Measurements from ENCODE around the gene AMMECR1. TPM values are rescaled to one million over a fixed set of nuclear protein-coding genes. Genes with fewer than 3 reads are reported as not detected.
A peak's percentile ranks its signal among the peaks of the same experiment; 100 is the strongest.

The AMMECR1 gene
- total and polyA plus RNA-seq, 2 of the 4 experiments (the other 2 are of a cell fraction) = 7.0 to 11.3 TPM

DNA sequence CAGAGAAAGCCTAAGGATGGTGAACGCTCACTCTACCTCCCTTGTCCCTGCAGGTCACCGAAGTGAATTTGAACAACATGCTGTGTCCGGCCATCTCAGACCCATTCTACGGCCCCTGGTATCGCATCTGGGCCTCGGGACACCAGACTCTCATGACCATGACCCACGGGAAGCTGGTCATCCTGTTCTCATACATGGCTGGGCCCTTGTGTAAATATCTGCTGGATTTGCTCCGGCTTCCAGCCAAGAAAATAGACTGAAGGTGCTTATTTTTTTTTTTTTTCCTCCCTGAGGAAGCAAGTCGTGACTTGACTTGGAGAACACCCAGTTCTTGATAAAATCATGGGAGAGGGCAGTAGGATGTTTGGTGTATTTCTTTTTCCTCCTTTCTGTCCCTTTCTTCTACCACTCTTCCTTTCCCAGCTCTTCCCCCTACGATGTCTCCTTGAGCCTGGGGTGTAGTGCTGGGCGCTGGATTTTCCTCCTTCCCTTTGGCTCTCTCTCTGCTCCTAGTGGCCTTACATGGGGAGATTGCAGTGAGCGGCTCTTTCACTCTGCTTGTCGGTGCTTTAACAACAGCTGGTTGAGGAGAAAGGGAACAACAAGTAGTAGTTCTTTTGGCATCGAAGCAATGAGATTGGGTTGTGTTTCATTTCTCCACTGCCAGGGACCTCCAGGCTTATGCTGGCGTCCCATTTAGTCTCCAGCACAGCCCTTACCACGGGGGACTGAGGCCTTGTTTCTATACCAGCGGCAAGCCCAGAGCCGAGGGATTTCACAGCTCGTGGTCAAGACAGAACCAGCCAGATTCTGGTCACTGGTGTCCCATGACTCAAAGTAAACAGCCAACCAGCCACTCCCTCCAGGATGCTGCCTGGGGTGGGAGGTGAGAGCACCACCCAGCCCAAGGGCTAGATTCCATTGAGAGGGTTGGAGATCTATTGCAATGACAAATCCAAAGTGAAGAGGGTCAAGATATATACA, 144.4 kb downstream of the AMMECR1 start:
- DNase-seq = peak; percentile 23
- Histone ChIP-seq H3K14ac (replicated peaks; ENCODE audit: low read depth, low read length) (no peak overlapping the region; the same call in 1 of the 2 replicates), H2AFZ (replicated peaks; ENCODE audit: low read length, poor library complexity) (no peak overlapping the region), H2BK120ac (ENCODE audit: low read depth, low read length) (no peak overlapping the region), H3K4me3 (ENCODE audit: insufficient read depth, low read depth, low read length) (no peak overlapping the region), H3K9me1 (ENCODE audit: insufficient read depth, low read length) (peaks cover 9% of the 10 kb centered on the region; the same call in 1 of the 2 replicates), H4K20me1 (ENCODE audit: insufficient read depth, low read length) (0 out of 2 replicates have a peak, but pooled peaks cover 7% of the 10 kb centered on the region), H4K5ac (ENCODE audit: low read depth, low read length) (no peak overlapping the region), H2BK15ac (ENCODE audit: low read depth, low read length) (no peak overlapping the region), H4K8ac (ENCODE audit: low read depth in 2 of 2, low read length in 2 of 2) (no peak overlapping the region), H3K56ac (ENCODE audit: extremely low read depth, insufficient read depth, low read length) (no peak overlapping the region), H2AK5ac (ENCODE audit: low read depth, low read length) (no peak overlapping the region), H3K4ac (ENCODE audit: low read depth, low read length) (no peak overlapping the region; the same call in 1 of the 2 replicates), H3K18ac (ENCODE audit: low read depth, low read length) (no peak overlapping the region), H3K4me1 (ENCODE audit: control insufficient read depth, insufficient read depth, low read length) (no peaks in the 10 kb centered on the region; the same call in 1 of the 2 replicates), H2BK20ac (ENCODE audit: low read depth, low read length) (no peak overlapping the region), H3K27ac (ENCODE audit: insufficient read depth, low read length) (no peak overlapping the region), H3K9ac (ENCODE audit: low read depth, low read length) (no peak overlapping the region), H3K36me3 (ENCODE audit: control insufficient read depth, insufficient read depth, low read length) (0 out of 2 replicates have a peak, but pooled peaks cover 4% of the 10 kb centered on the region), H3K79me1 (ENCODE audit: low read depth in 1 of 2, low read length in 2 of 2) (no peaks in the 10 kb centered on the region; a peak in 1 of 4 replicates), H3K4me2 (ENCODE audit: low read depth, low read length) (no peak overlapping the region), H3K27me3 (ENCODE audit: control insufficient read depth, insufficient read depth, low read length) (no peaks in the 10 kb centered on the region; the same call in 1 of the 2 replicates), H3K23ac (ENCODE audit: low read depth, low read length) (no peak overlapping the region), H4K91ac (ENCODE audit: insufficient read depth, low read depth, low read length) (no peak overlapping the region), H2AK9ac (replicated peaks; ENCODE audit: low read depth, low read length, poor library complexity) (peak overlapping the region; percentile 40), H3K9me3 (ENCODE audit: control insufficient read depth, insufficient read depth, low read length) (no peaks in the 10 kb centered on the region; the same call in 1 of the 2 replicates), H2BK5ac (ENCODE audit: low read depth, low read length, poor library complexity, severe bottlenecking) (no peak overlapping the region)
- in situ Hi-C loops (cut with MboI; ENCODE audit: low sequenced_read_pairs) (no loop called here), intact Hi-C loops (cut with micrococcal nuclease) (no loop called here), dilution Hi-C loops (cut with HindIII; ENCODE audit: low sequenced_read_pairs, unreplicated experiment) (no loop called here)
- ChIA-PET CTCF (no interaction called here), POLR2A (ENCODE audit: unreplicated experiment) (no interaction called here)
- TF ChIP-seq MXI1 (IDR thresholded peaks at IDR 0.05; ENCODE audit: borderline replicate concordance, low read depth, low read length) (no peak), MAFK (IDR thresholded peaks at IDR 0.05; ENCODE audit: low read depth, low read length) (no peak), CEBPB (IDR thresholded peaks at IDR 0.05; ENCODE audit: low read depth, low read length) (no peak), POLR2A (IDR thresholded peaks at IDR 0.05; ENCODE audit: low read depth, low read length) (no peak), FOS (IDR thresholded peaks at IDR 0.05; ENCODE audit: low read depth, low read length) (no peak), CHD1 (IDR thresholded peaks at IDR 0.05; ENCODE audit: low read depth, low read length) (no peak)
- TF ChIP-seq, protein P1, sequence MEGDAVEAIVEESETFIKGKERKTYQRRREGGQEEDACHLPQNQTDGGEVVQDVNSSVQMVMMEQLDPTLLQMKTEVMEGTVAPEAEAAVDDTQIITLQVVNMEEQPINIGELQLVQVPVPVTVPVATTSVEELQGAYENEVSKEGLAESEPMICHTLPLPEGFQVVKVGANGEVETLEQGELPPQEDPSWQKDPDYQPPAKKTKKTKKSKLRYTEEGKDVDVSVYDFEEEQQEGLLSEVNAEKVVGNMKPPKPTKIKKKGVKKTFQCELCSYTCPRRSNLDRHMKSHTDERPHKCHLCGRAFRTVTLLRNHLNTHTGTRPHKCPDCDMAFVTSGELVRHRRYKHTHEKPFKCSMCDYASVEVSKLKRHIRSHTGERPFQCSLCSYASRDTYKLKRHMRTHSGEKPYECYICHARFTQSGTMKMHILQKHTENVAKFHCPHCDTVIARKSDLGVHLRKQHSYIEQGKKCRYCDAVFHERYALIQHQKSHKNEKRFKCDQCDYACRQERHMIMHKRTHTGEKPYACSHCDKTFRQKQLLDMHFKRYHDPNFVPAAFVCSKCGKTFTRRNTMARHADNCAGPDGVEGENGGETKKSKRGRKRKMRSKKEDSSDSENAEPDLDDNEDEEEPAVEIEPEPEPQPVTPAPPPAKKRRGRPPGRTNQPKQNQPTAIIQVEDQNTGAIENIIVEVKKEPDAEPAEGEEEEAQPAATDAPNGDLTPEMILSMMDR (conservative IDR thresholded peaks at IDR 0.05; ENCODE audit: low read depth, low read length) = no peak
- TF ChIP-seq, protein P2, sequence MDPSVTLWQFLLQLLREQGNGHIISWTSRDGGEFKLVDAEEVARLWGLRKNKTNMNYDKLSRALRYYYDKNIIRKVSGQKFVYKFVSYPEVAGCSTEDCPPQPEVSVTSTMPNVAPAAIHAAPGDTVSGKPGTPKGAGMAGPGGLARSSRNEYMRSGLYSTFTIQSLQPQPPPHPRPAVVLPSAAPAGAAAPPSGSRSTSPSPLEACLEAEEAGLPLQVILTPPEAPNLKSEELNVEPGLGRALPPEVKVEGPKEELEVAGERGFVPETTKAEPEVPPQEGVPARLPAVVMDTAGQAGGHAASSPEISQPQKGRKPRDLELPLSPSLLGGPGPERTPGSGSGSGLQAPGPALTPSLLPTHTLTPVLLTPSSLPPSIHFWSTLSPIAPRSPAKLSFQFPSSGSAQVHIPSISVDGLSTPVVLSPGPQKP (IDR thresholded peaks at IDR 0.05; ENCODE audit: borderline replicate concordance, low read depth, low read length) = no peak
- WGBS, 2 experiments (ENCODE audit: extremely low coverage in 2 of 2, insufficient read length in 1 of 2) = 53% methylated on average over 2 of the region's 19 CpGs; no CpG with 5 or more reads in 1 of the 2 experiments
- no TSS peak for BruUV-seq (replicated peaks)
- peak; percentile 32 for ATAC-seq (ENCODE audit: low read depth)
